Tibial artery (tissue), 4 donors: ENCODE data around the gene ATXN3L.

Experiments
- DNase-seq, 2 donors: peaks; one replicate each; pipeline ENCODE4 v3.0.0-alpha.2; 2019
- H3K27ac ChIP-seq, 2 donors: fragments of 200-600 bp; sonication (generic) in 1 of 2; 1 replicate in 1 of 2; 2 replicates in 1 of 2; pipeline ENCODE4 v1.5.1; 2018 to 2019; ENCODE audit warnings: mild to moderate bottlenecking in 1 of 2
- H3K27me3 ChIP-seq, 2 donors: fragments of 200-600 bp; sonication (generic) in 1 of 2; one replicate each; pipeline versions ENCODE4 v1.5.1 to v1.6.0; 2016 to 2019
- H3K36me3 ChIP-seq, 3 donors: fragments of 200-600 bp; sonication (generic) in 2 of 3; one replicate each; pipeline ENCODE4 v1.5.1; 2016 to 2019; ENCODE audit warnings: mild to moderate bottlenecking in 2 of 3
- H3K4me1 ChIP-seq, 4 donors: fragments of 200-600 bp; sonication (generic) in 2 of 4; 1 replicate in 3 of 4; 2 replicates in 1 of 4; pipeline ENCODE4 v1.5.1; 2016 to 2019
- H3K4me3 ChIP-seq, 2 donors: fragments of 200-600 bp; sonication (generic) in 1 of 2; 1 replicate in 1 of 2; 2 replicates in 1 of 2; pipeline ENCODE4 v1.5.1; 2018 to 2019; ENCODE audit warnings: mild to moderate bottlenecking in 2 of 2
- H3K9me3 ChIP-seq, 3 donors: fragments of 200-600 bp; sonication (generic) in 1 of 3; one replicate each; pipeline ENCODE4 v1.5.1; 2016 to 2019
- intact Hi-C: fragments of 100-400 bp; cut with DNase I; formaldehyde crosslinking; loops from one replicate; pipeline ENCODE4 v1.15.0; 2023; ENCODE audit warnings: low total_unique reads
- TF ChIP-seq, protein P1 (sequence below), 2 experiments: fragments of 200-600 bp in 1 of 2; fragments of 450-650 bp in 1 of 2; IDR thresholded peaks; one replicate each; pipeline ENCODE4 v1.5.1; 2017 to 2019; ENCODE audit warnings: antibody characterized with exemption in 2 of 2, mild to moderate bottlenecking in 1 of 2, moderate library complexity in 1 of 2

The ATXN3L gene

DNA sequence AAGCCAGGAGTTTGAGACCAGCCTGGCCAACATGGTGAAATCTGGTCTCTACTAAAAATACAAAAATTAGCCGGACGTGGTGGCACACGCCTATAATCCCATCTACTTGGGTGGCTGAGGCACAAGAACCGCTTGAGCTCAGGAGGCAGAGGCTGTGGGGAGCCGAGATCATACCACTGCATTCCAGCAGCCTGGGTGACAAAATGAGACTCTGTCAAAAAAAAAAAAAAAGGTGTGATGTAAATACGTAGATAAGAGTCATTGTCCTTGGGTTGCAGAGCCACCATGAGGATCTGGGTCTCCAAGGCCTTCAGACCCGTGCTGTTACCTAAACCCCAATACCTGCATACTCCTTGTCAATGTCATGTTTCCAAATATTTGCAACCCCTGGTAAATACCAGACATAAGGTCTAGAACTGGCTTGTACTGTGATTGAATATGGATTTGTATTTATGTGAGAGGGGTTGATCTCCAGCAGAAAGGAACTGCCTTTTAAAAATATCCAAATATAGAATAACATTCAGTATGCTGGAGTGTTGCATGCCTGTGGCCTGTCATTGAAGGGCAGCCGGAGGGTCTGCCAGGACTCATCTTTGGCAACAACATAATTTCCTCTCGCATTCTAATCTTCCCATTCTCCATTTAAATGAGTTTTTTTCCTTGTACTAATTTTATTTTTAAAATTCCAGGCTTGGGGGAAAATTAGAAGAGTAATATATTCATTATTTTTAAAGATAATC lies 40.4 kb downstream of the ATXN3L start:
- TF ChIP-seq, protein P1, sequence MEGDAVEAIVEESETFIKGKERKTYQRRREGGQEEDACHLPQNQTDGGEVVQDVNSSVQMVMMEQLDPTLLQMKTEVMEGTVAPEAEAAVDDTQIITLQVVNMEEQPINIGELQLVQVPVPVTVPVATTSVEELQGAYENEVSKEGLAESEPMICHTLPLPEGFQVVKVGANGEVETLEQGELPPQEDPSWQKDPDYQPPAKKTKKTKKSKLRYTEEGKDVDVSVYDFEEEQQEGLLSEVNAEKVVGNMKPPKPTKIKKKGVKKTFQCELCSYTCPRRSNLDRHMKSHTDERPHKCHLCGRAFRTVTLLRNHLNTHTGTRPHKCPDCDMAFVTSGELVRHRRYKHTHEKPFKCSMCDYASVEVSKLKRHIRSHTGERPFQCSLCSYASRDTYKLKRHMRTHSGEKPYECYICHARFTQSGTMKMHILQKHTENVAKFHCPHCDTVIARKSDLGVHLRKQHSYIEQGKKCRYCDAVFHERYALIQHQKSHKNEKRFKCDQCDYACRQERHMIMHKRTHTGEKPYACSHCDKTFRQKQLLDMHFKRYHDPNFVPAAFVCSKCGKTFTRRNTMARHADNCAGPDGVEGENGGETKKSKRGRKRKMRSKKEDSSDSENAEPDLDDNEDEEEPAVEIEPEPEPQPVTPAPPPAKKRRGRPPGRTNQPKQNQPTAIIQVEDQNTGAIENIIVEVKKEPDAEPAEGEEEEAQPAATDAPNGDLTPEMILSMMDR (IDR thresholded peaks at IDR 0.05): no peak
- Histone ChIP-seq H3K4me1 (no peaks in the 10 kb centered on the region), H3K9me3 (no peaks in the 10 kb centered on the region), H3K27me3 (no peaks in the 10 kb centered on the region), H3K4me3 (no peak overlapping the region), H3K27ac (no peak overlapping the region), H3K36me3 (no peaks in the 10 kb centered on the region)
- intact Hi-C loops: no loop called here
- no peak for DNase-seq

DNA sequence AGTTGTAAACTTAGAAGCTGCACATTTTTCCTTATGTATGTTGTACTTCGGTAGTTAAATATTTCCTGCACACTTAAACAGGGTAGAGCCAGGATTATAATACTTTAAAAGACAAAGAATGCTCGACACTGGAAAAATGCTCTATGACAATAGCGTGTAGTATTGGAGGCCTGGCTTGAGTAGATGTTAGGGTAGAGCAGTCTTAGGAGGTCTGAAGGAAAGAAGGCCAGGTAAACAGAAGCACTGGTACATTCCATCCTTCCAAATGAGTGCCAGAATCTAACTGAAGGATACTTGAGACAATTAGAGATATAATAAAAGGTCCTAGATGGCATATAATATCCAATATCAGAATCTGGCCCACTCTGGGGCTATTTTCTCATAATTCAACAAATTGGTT lies 42.3 kb downstream of the ATXN3L start:
- Histone ChIP-seq H3K27me3 (no peaks in the 10 kb centered on the region), H3K9me3 (no peaks in the 10 kb centered on the region), H3K4me3 (no peak overlapping the region), H3K27ac (no peak overlapping the region), H3K4me1 (no peaks in the 10 kb centered on the region), H3K36me3 (no peaks in the 10 kb centered on the region)
- intact Hi-C loops: no loop called here
- no peak for DNase-seq
- TF ChIP-seq, protein P1 (IDR thresholded peaks at IDR 0.05): no peak

DNA sequence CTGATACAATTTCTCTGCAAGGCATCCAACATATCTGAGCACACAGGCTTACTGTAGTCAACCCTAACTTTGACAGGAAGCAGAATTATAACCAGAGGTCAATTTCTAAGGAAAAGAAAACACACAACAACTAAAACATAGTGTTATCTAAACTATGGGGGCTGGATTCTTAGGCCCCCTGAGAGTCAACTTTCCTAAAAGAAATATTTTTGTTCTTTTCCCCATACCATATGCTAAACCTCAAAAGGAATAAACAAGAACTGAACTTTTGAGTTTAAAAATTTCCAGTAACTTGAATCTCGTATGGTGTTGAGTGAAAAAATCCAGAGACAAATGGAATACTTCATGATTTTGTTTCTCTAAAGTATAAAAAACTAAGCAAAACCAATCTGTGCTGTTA lies 42.9 kb downstream of the ATXN3L start:
- TF ChIP-seq, protein P1 (IDR thresholded peaks at IDR 0.05): no peak
- H3K9me3 ChIP-seq: no peaks in the 10 kb centered on the region
- no peak for DNase-seq
- no peaks in the 10 kb centered on the region for H3K27me3 ChIP-seq
- H3K36me3 ChIP-seq: no peaks in the 10 kb centered on the region
- H3K4me3 ChIP-seq: no peak overlapping the region
- no peaks in the 10 kb centered on the region for H3K4me1 ChIP-seq
- intact Hi-C loops: no loop called here
- no peak overlapping the region for H3K27ac ChIP-seq

DNA sequence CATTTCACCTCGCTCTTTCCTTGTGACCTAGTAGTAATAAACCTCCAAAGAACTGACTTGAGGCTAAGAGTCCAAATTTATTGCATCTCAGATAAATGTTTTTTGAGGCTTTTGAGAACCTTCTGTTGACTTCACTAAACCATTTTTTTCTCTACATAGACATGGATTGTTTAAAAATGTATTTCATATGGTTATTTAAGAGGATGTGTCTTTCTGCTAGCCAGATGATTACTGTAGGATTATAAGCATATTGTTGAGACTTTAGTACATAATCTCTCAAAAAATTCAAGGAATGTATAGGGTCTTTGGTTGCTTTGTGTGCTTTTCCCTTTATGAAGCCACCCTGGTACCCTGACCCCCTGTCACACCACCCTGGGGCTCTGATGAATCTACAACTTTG lies 44.8 kb downstream of the ATXN3L start:
- H3K27ac ChIP-seq: no peak overlapping the region
- no peak overlapping the region for H3K4me3 ChIP-seq
- intact Hi-C loops: no loop called here
- H3K27me3 ChIP-seq: no peaks in the 10 kb centered on the region
- H3K9me3 ChIP-seq: no peaks in the 10 kb centered on the region
- TF ChIP-seq, protein P1 (IDR thresholded peaks at IDR 0.05): no peak
- no peak for DNase-seq
- H3K4me1 ChIP-seq: no peaks in the 10 kb centered on the region
- no peaks in the 10 kb centered on the region for H3K36me3 ChIP-seq

DNA sequence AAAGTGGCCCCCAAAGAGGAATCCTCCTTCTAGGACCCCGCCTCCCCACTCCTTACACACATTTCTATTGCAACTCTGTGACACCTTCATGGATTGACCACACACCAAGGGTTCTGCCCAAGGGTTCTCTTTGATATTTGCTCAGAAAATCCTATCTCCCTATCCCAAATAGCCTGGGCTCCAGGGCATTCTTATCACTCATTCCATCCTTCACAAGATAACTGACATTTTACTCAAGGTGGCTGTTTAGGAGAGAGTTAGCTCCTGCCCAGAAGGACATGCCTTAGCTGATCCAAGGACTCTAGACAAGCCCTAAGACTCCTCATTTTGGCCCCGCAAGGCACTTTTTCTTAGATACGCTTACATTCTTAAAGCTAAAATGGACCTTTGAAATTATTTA lies 47.4 kb downstream of the ATXN3L start:
- Histone ChIP-seq H3K27ac (no peak overlapping the region), H3K4me1 (no peaks in the 10 kb centered on the region), H3K36me3 (no peaks in the 10 kb centered on the region), H3K4me3 (no peak overlapping the region), H3K9me3 (no peaks in the 10 kb centered on the region), H3K27me3 (no peaks in the 10 kb centered on the region)
- intact Hi-C loops: no loop called here
- DNase-seq: no peak
- TF ChIP-seq, protein P1 (IDR thresholded peaks at IDR 0.05): no peak

DNA sequence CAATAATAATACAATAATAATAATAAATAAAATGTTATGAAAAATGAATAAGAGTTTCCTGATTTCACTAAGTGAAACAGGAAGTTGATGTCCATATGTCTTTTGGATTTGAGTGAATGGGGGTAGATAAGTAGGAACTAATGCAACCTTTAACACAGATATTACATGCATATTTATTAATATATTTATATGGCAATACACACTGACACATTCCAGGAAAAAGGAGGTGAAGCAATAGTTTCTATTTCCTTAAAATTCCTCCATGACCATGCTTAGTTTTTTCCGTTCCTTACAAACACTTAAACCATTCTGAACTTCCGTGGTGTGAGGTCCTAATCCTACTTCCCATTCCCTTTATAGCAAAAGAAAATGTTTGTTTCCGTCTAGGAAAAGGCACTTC lies 48.3 kb downstream of the ATXN3L start:
- no peaks in the 10 kb centered on the region for H3K27me3 ChIP-seq
- no peak overlapping the region for H3K27ac ChIP-seq
- H3K9me3 ChIP-seq: no peaks in the 10 kb centered on the region
- intact Hi-C loops: no loop called here
- TF ChIP-seq, protein P1 (IDR thresholded peaks at IDR 0.05): no peak
- no peak overlapping the region for H3K4me3 ChIP-seq
- DNase-seq: no peak
- no peaks in the 10 kb centered on the region for H3K4me1 ChIP-seq
- no peaks in the 10 kb centered on the region for H3K36me3 ChIP-seq
